Measurements from ENCODE around the gene SENP5. TPM values are rescaled to one million over a fixed set of nuclear protein-coding genes. Genes with fewer than 3 reads are reported as not detected.
"Not testable (repeated sequence)": the region's sequence is repeated elsewhere in the genome, so short reads cannot be mapped to it uniquely, and the experiment has no call there.

The SENP5 gene, protein sequence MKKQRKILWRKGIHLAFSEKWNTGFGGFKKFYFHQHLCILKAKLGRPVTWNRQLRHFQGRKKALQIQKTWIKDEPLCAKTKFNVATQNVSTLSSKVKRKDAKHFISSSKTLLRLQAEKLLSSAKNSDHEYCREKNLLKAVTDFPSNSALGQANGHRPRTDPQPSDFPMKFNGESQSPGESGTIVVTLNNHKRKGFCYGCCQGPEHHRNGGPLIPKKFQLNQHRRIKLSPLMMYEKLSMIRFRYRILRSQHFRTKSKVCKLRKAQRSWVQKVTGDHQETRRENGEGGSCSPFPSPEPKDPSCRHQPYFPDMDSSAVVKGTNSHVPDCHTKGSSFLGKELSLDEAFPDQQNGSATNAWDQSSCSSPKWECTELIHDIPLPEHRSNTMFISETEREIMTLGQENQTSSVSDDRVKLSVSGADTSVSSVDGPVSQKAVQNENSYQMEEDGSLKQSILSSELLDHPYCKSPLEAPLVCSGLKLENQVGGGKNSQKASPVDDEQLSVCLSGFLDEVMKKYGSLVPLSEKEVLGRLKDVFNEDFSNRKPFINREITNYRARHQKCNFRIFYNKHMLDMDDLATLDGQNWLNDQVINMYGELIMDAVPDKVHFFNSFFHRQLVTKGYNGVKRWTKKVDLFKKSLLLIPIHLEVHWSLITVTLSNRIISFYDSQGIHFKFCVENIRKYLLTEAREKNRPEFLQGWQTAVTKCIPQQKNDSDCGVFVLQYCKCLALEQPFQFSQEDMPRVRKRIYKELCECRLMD
- total RNA-seq: 41.1 and 42.9 TPM in 2 replicates

DNA sequence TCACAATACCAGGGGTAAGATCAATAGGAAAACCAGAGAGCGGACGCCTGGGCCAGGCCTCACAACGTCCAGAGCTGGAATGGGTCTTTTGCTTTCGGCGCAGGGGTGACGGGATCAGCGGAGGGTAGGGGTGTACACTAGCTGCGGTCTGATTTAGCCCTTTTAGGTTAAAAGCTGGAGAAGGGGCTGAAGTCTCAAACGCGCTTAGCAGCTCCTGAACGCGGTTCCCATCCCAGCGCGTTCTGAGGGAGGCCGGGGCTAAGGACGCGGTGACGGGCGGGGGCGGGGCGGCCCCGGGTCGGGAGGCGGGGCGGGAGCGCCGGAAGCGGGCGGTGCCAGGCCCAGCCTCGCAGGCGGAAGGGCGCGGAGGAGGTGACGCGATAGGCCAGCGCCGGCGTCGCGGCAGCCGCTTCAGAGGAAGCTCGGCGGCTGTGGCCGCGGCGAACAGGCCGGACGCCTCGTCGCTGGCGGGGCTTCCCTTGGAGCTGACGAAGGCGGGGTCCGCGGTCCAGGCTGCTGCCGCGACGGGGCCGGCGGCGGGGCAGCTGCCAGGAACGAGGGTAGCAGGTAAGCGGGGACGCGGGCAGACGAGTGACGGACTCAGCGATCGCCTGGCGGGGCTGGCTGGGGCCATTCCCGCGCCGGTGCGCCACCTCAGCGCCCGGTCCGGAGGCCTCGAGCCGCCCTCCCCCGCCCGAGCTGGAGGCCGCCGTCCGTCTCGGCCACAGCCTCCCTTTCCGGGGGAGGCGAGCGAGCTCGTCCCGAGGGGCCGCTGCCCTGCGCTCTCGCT lies at the start of gene SENP5:
TSS of gene SENP5 (plus strand) at position 414 of the 790 bp plus-strand sequence. CDS start 17,262 bp downstream, outside the sequence.
- intact Hi-C loops (cut with micrococcal nuclease): loop anchor here (1.0 to 2.0 kb wide), 4 partner anchors 75 to 339 kb away; partner anchors contain the start of genes CEP19, NCBP2, PAK2 and PIGX

DNA sequence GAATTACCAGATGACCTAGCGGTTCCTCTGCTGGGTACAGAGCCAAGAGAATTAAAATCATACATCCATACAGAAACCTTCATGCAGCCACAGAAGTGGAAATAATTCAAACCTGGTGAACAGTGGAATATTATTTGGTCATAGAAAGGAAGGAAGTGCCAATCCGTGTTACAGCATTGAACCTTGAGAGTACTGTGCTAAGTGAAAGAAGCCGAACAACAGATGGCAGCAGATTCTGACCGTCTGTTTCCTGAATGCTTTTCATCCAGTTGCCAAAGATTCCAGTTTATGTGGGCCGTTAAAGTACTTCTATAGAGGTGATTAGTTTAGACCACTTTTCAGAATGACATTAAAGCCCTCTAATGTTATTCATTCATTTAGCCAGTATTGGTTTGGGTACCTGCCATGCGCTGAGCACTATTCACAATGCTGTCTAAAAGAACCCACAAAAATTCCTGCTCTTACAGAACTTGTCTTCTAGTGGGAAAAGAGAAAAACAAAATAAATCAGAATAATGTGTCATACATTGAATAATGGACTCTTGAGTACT lies 45.8 kb upstream of the SENP5 start:
- intact Hi-C loops (cut with micrococcal nuclease): no loop called here

DNA sequence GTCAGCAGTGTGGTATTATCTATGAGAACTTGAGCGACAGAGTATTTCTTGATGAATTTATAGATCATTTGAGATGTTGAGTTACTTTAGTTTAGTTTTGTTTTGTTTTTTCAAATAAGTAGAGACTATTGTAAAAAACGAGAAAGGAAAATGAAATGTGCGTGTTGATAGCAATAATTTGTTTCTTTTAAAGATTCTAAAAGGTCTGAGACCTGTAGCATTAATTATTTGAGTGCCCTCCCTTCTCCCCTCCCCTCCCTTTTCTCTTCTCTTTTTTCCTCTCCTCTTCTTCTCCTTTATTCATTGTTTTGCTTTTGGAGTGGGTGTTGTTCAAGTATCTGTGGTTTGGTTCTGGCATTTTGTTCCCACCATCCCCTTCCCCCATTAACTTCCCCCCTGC lies 38.1 kb upstream of the SENP5 start:
- intact Hi-C loops (cut with micrococcal nuclease): not testable (repeated sequence)

DNA sequence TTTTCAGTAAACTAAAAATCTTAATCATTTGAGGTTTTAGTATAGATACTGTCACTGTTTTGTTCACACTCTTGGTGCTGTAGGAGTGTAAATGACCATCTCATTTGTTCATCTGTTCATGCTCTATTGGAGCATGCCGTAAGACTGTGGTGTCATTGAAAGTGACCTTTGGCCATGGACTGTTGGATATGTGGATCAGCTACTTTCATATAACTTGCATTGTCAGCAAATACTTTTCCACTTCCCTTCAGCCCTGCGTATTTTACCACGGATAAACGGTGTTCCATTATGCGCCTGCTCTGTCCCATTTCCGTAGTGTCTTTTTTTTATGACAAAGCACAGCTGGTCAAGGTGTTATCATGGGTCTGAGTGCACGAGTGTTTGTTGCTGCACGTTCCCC lies 32.6 kb upstream of the SENP5 start:
- intact Hi-C loops (cut with micrococcal nuclease): loop anchor here (5.0 kb wide), 1 partner anchor 352 kb away; no protein-coding TSS in a partner anchor

DNA sequence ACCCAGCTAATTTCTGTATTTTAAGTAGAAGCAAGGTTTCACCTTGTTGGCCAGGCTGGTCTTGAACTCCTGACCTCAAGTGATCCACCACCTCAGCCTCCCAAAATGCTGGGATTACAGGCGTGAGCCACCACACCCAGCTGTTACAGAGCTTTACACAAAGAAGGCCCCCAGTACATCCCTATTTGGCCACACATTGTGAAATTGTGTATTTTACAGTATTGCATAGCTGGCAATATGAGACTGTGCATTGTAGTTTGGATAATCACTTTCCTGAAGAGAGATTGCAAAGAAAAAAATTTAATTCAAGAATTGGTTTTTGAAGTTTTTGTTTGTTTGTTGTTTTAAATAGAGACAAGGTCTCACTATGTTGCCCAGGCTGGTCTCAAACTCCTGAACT lies 31.1 kb upstream of the SENP5 start:
- intact Hi-C loops (cut with micrococcal nuclease): loop anchor here (5.0 kb wide), 1 partner anchor 351 kb away; no protein-coding TSS in a partner anchor

DNA sequence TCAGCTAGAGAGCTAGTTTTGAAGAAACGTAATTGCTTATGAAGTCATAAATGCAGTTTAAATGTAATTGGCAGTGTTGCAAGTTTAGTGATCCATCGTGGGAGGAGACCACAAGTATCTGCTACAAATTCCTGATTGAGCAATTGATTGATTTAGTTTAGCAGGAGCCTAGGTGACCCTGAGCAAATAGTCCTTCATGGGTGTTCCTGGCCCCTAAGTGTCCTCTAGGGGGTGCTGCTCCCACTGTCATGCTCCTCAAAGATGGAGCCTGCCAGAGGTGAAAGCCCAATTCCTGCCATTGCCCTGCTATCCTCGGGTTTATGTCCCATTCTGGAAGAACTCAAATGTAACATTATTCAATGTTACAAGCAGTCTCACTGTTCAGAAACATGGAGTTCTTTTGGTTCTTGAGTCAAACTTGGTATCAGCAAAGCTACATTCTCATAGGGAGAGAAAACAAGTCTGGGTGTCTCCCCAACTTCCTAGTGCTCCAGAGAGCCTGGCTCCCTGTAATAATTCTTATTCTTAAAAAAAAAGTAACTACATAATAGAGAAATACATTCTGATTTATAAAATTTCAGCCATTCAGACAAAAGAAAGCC lies 29.8 kb upstream of the SENP5 start:
- intact Hi-C loops (cut with micrococcal nuclease): loop anchor here (1.0 to 5.0 kb wide), 2 partner anchors 131 to 349 kb away; no protein-coding TSS in a partner anchor

DNA sequence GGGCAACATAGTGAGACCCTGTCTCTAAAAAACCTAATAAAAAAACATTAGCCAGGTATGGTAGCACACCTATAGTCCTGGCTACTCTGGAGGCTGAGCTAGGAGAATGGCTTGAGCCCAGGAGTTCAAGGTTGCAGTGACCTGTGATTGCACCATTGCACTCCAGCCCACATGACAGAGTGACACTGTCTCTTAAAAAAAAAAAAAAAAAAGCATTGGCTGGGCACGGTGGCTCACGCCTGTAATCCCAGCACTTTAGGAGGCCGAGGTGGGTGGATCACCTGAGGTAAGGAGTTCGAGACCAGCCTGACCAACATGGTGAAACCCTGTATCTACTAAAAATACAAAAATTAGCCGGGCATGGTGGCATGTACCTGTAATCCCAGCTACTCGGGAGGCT lies 28.4 kb upstream of the SENP5 start:
- intact Hi-C loops (cut with micrococcal nuclease): loop anchor here (5.0 kb wide), 1 partner anchor 348 kb away; no protein-coding TSS in a partner anchor

DNA sequence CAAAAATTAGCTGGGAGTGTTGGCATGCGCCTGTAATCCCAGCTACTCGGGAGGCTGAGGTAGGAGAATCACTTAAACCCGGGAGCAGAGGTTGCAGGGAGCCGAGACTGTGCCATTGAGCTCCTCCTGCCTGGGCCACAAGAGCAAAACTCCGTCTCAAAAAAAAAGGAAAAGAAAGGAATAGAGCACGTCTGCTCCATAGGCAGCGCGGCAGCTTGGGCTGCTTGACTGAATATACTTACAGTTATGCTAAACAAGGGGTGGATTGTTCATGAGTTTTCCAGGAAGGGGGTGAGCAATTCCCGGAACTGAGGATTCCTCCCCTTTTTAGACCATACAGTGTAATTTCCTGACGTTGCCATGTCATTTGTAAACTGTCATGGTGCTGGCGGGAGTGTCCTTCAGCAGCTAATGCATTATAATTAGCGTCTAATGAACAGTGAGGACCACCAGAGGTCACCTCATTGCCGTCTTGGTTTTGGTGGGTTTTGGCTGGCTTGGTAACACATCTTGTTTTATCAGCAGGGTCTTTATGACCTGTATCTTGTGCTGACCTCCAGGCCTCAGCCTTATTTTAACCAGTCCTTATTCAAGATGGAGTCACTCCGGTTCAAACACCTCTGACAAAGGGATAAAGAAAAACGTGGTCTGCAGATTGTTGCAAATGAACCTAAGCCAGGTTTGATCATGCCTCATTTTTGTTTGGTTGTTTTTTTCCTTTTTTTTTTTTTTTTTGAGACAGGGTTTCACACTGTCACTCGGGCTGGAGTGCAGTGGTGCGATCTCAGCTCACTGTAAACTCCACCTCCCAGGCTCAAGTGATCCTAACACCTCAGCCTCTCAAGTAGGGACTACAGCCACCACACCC lies 24.9 kb upstream of the SENP5 start:
- intact Hi-C loops (cut with micrococcal nuclease): no loop called here

DNA sequence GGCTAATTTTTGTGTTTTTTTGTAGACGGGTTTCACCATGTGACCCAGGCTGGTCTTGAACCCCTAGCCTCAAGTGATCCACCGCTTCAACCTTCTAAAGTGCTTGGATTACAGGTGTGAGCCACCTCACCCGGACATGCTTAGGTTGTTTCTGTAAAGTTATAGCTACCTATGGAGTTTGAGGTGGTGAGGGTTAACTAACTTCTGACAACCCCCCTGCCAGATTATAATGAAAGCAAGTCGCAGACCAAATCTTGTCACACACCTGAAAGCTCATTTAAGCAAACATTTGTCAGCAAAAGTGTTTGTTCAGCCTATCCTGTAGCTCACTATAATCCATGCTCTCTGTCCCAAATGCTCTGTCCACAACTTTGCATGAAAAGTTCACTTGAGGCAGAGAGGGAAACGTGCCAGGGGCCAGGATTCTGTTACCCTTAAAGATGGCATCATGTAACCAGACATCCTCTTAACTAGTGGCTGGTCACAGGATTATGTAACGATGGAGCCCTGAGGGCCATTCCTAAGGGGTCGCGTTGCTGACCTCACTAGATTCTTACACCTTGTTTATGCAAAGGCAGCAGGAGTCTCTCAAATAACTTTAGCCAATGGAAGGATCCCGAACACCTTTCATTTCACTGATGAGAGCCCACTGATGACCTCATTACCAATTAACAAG lies 24.1 kb upstream of the SENP5 start:
- intact Hi-C loops (cut with micrococcal nuclease): no loop called here

DNA sequence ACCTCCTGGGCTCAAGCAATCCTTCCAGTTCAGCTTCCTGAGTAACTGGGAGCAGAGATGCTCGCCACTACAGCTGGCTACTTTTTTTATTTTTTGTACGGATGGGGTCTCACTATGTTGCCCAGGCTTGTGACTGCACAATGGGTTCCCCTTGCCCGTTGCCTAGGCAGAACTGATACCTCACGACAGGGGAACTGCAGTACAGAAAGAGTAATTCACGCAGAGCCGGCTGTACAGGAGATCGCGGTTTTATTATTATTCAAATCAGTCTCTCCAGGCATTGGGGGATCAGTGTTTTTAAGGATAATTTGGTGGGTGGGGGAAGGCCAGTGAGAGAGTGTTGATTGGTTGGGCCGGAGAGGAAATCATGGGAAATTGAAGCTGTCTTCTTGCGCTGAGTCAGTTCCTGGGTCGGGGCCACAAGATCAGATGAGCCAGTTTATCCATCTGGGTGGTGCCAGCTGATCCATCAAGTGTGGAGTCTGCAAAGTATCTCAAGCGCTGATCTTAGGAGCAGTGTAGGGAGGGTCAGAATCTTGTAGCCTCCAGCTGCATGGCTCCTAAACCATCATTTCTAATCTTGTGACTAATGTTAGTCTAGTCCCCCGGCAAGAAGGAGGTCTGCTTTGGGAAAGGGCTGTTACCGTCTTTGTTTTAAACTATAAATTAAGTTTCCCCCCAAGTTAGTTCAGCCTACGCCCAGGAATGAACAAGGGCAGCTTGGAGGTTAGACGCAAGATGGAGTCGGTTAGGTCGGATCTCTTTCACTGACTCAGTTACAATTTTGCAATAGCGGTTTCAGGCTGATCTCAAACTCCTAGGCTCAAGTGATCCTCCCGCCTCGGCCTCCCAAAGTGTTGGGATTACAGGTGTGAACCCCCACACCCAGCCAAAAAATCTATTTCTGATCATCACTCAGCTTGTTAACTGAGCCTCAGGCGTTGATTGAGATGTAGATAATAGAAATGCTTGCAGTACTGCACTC lies 23.2 kb upstream of the SENP5 start:
- intact Hi-C loops (cut with micrococcal nuclease): not testable (repeated sequence)

DNA sequence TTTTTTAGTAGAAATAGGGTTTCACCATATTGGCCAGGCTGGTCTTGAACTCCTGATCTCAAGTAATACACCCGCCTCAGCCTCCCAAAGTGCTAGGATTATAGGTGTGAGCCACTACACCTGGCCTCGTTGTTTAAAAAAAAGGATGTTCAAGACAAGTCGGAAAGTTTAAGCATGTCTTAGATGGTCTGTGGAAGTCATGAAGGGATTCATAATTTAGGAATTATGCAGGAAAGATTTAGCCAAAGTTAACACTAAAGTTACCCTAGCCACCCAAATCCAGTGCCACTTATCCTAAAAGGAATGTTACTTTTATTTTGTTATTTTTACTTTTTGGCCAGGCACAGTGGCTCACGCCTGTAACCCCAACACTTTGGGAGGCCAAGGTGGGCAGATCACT lies 19.3 kb upstream of the SENP5 start:
- intact Hi-C loops (cut with micrococcal nuclease): not testable (repeated sequence)

DNA sequence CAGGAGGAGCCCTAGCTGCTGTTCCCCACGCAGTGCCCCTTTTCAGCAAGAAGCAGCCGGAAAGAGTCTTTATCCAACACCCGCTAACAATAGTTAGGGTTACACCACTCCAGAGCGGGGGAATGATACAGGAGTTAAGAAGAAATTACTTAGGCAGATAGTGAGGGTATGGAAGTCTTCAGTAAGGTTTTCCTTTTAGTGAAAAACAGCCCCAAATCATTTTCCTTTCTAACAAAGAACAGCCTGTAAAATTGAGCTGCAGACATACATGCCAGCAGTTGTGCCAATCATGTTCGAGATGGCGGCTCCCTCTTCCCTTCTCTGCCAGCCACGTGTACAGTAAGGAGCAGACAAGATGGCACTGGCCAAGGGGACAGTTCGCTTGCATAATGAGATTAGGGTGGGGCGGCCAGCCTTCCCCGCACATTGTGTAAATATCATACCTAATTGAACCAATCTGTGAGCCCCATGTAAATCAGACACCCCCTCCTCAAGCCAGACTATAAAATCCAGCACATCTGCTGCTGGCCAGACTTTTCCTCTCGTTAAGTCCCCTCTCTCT lies 18.5 kb upstream of the SENP5 start:
- intact Hi-C loops (cut with micrococcal nuclease): no loop called here

DNA sequence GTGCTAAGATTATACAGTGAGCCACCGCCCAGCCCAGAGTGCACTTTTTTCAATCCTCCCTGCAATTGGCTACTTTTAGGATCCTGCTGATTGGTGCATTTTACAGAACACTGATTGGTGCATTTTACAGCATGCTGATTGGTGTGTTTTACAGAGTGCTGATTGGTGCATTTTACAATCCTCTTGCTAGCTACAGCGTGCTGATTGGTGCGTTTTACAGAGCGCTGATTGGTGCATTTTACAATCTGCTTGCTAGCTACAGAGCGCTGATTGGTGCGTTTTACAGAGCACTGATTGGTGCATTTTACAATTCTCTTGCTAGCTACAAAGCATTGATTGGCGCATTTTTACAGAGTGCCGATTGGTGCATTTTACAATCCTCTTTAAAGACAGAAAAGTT lies 4.7 kb upstream of the SENP5 start:
- intact Hi-C loops (cut with micrococcal nuclease): not testable (repeated sequence)

DNA sequence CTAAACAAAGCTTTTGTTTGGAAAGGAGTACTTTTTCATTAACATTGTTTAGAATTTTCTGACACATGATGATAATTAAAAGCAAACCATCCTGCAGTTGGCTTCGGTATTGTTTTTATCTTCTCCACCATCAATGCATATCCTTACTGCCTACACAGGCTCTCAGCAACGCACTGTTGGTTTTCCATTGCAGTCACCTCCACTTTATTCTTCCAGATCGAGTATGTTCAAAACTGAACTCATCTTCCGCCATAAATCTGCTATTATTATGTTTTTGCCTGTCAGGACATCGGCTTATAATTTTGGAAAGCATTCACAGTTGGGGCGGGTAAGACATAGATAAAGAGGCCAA lies 589 bp upstream of the SENP5 start:
- intact Hi-C loops (cut with micrococcal nuclease): loop anchor here (1.0 to 2.0 kb wide), 4 partner anchors 75 to 338 kb away; partner anchors contain the start of genes CEP19, NCBP2, PAK2 and PIGX

DNA sequence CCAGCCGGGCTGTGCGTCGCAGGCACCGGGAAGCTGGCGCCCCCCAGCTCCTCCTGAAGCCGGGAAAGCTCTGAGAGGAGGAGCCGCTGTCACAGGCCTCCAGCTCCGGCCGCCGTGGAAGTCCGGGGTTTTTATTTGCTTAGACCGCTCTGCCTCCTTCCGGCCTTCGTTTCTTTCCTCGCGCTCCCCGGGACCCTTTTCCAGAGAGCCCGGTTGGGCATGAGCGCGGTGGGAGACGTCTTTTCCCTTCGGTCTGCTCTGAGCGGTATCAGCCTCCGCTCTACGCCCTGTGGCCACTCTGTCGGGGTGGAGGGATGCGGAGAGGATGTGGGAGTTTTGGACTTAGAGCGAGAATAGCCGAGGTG lies 559 bp downstream of the SENP5 start:
- intact Hi-C loops (cut with micrococcal nuclease): no loop called here

DNA sequence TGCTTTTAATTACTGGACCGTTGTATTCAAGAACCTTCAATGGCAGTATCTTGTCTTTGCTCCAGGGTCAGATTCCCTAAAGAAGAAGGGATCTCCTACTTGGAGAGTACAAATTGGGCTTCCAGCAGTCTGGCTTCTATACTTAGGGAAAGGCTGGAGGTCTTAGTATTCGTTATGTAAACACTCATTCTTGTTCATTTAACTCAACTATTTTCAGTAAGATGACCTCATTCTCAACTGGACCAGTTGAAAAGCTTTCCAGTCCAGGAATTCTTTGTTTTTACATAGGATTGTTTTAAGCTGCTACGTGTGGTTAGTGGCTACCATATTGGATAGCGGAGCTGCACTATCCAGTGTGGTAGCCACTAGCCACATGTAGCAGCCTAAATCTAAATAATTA lies 4.6 kb downstream of the SENP5 start:
- intact Hi-C loops (cut with micrococcal nuclease): no loop called here

DNA sequence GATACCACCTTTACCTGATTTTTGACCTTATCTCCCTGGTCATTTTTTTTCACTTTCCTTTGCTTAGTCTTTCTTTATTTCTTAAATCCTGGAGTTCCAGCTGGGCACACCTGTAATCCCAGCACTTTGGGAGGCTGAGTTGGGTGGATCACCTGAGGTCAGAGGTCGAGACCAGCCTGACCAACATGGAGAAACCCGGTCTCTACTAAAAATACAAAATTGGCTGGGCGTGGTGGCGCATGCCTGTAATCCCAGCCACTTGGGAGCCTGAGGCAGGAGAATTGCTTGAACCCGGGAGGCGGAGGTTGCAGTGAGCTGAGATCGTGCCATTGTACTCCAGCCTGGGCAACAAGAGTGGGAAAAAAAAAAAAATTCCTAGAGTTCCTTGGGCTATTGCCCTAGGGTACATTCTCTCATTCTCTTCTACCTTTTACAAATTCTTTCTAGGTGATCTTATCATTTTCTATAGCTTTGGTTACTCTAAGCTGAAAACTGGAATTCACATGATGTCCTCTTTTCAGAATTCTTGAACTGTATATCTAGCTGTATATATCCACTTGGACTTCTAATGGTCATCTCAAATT lies 6.9 kb downstream of the SENP5 start:
- intact Hi-C loops (cut with micrococcal nuclease): not testable (repeated sequence)
